Osteocyte (in vitro differentiated cells): Measurements from ENCODE around the gene ZIC1. TPM values are rescaled to one million over a fixed set of nuclear protein-coding genes. Genes with fewer than 3 reads are reported as not detected.

ENCODE experiments used
- DNase-seq: peaks from one replicate; pipeline ENCODE4 v3.0.0; 2021; ENCODE audit warnings: mixed read lengths; ENCODE audit not compliant: unreplicated experiment; ENCODE audit errors: extremely low spot score
- H3K27ac Mint-ChIP-seq: one replicate; pipeline ENCODE4 v1.8.0; 2021; ENCODE audit warnings: mild to moderate bottlenecking, mixed read lengths; ENCODE audit not compliant: unreplicated experiment
- H3K27me3 Mint-ChIP-seq: one replicate; pipeline ENCODE4 v1.8.0; 2021; ENCODE audit warnings: mixed read lengths; ENCODE audit not compliant: unreplicated experiment
- H3K36me3 Mint-ChIP-seq: one replicate; pipeline ENCODE4 v1.8.0; 2021; ENCODE audit warnings: mixed read lengths; ENCODE audit not compliant: unreplicated experiment
- H3K4me1 Mint-ChIP-seq: one replicate; pipeline ENCODE4 v1.8.0; 2021; ENCODE audit warnings: mixed read lengths; ENCODE audit not compliant: unreplicated experiment
- H3K4me3 Mint-ChIP-seq: one replicate; pipeline ENCODE4 v1.8.0; 2021; ENCODE audit warnings: mild to moderate bottlenecking, moderate library complexity, mixed read lengths; ENCODE audit not compliant: unreplicated experiment
- H3K9me3 Mint-ChIP-seq: one replicate; pipeline ENCODE4 v1.8.0; 2021; ENCODE audit warnings: mixed read lengths; ENCODE audit not compliant: unreplicated experiment
- total RNA-seq: library from RNA; stranded (reverse); gene quantifications from 2 replicates; pipeline ENCODE4 v1.2.1, GENCODE V29; 2021
- TF ChIP-seq, protein P1 (sequence below): fragments of 200-600 bp; sonication (generic); IDR thresholded peaks from 2 replicates; pipeline ENCODE4 v1.5.0; 2021; ENCODE audit warnings: antibody characterized with exemption, mild to moderate bottlenecking, moderate library complexity

The ZIC1 gene
- total RNA-seq, 1 donor from 2014 or later: 89.9 TPM

DNA sequence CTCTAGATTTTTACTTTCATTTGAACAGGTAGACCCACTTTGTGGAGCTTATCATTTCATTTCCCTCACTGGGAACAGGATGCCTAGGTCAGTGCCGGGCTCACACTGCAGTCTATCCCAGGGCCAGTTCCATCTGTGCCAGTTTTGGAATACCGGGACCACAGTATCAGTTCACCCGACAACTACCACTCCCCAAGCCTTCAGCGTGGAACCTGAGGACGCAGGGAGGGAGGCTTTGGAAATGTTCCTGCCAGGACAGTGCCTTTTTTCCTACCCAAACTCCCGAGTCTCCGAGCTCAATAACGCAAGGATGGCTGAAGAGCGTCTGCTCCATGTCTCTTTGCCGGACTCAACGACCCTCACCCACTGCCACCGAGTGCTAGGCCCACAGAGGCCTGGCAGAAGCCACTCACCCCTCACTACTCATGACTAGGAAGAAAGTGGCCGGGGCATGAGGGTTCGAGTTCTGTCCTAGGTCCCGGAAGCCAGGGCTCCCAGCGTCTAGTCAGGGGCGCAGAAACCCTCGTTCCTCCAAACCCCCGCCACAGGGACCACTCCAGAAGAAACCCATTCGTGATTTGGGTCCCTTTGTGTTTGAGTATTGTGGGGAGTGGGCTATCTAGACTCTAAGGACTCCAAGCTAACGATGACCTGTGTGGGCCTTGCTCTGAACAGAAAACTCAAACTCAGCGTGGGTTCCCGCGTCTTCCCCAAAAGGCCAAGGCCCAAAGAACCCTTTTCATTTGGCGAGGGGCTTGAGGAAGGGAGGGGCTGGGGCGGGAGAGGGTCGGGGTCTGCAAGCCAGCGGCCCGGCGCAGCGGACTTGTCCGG, 11.4 kb downstream of the ZIC1 start:
- Mint-ChIP-seq H3K4me3 (no peak overlapping the region), H3K4me1 (peaks cover 39% of the 10 kb centered on the region), H3K27me3 (no peaks in the 10 kb centered on the region), H3K9me3 (no peaks in the 10 kb centered on the region), H3K36me3 (peaks cover 11% of the 10 kb centered on the region), H3K27ac (no peak overlapping the region)
- TF ChIP-seq, protein P1, sequence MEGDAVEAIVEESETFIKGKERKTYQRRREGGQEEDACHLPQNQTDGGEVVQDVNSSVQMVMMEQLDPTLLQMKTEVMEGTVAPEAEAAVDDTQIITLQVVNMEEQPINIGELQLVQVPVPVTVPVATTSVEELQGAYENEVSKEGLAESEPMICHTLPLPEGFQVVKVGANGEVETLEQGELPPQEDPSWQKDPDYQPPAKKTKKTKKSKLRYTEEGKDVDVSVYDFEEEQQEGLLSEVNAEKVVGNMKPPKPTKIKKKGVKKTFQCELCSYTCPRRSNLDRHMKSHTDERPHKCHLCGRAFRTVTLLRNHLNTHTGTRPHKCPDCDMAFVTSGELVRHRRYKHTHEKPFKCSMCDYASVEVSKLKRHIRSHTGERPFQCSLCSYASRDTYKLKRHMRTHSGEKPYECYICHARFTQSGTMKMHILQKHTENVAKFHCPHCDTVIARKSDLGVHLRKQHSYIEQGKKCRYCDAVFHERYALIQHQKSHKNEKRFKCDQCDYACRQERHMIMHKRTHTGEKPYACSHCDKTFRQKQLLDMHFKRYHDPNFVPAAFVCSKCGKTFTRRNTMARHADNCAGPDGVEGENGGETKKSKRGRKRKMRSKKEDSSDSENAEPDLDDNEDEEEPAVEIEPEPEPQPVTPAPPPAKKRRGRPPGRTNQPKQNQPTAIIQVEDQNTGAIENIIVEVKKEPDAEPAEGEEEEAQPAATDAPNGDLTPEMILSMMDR: no peak
- no peak for DNase-seq

DNA sequence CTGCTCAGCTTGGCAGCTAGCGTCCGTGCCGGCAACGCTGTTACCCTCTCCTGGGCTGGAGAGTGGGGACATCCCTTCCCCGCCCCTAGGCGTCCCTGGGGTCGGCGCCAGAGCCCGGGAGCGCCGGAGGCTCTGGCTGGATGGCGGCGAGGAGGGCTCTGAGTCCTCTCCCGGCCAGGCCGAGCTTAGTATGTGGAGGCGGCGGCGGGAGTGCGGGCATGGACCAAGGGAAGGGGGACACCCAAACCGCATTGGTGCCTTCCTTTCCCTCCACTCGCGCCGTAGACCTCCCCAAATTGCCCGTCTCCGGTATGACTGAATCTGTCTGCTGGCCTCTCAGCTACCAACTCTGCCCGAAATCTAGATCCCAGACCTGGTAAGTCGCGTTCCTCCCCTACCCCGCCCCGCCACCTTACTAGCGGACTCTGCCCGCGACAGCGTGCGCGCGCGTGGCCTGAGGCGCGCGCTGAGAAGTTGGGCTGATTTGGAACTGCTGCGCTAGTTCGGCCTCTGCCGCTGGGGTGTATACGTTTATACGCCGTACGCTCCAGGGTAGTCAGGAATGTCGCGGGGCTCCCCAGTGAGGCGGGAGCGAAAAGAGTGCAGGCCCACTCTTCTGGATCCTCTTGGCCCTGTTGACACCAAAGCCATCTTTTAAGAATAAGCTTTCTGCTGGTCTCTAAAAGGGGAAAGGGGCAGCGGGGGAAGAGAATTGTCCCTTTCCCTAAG, 12.2 kb downstream of the ZIC1 start:
- no peaks in the 10 kb centered on the region for H3K27me3 Mint-ChIP-seq
- peak overlapping the region; percentile 68 for H3K4me3 Mint-ChIP-seq
- peaks cover 32% of the 10 kb centered on the region for H3K4me1 Mint-ChIP-seq
- H3K9me3 Mint-ChIP-seq: no peaks in the 10 kb centered on the region
- no peak for DNase-seq
- peak overlapping the region; percentile 23 for H3K27ac Mint-ChIP-seq
- TF ChIP-seq, protein P1: no peak
- peaks cover 8% of the 10 kb centered on the region for H3K36me3 Mint-ChIP-seq

DNA sequence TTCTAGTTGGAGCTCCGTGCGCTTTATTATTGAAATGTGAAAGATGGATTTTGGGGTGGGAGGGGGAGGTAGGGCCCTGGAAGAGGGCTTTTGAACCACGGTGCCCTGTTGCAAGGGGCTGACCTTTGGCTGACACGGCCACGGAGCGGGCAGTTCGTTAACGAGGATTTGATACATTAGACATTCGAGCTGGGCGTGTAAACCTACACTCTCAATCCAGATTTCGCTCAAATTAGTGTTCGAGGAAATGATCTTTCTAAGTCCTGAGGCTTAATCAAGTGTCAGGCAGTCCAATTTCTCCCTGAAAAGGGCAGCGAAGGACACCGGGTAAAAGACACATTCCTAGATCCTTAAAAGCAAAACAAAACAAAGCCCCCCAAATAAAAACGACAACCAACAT, 13.0 kb downstream of the ZIC1 start:
- peaks cover 7% of the 10 kb centered on the region for H3K36me3 Mint-ChIP-seq
- H3K4me3 Mint-ChIP-seq: no peak overlapping the region
- TF ChIP-seq, protein P1: no peak
- no peak overlapping the region for H3K27ac Mint-ChIP-seq
- no peaks in the 10 kb centered on the region for H3K27me3 Mint-ChIP-seq
- DNase-seq: no peak
- H3K4me1 Mint-ChIP-seq: peaks cover 31% of the 10 kb centered on the region
- no peaks in the 10 kb centered on the region for H3K9me3 Mint-ChIP-seq

DNA sequence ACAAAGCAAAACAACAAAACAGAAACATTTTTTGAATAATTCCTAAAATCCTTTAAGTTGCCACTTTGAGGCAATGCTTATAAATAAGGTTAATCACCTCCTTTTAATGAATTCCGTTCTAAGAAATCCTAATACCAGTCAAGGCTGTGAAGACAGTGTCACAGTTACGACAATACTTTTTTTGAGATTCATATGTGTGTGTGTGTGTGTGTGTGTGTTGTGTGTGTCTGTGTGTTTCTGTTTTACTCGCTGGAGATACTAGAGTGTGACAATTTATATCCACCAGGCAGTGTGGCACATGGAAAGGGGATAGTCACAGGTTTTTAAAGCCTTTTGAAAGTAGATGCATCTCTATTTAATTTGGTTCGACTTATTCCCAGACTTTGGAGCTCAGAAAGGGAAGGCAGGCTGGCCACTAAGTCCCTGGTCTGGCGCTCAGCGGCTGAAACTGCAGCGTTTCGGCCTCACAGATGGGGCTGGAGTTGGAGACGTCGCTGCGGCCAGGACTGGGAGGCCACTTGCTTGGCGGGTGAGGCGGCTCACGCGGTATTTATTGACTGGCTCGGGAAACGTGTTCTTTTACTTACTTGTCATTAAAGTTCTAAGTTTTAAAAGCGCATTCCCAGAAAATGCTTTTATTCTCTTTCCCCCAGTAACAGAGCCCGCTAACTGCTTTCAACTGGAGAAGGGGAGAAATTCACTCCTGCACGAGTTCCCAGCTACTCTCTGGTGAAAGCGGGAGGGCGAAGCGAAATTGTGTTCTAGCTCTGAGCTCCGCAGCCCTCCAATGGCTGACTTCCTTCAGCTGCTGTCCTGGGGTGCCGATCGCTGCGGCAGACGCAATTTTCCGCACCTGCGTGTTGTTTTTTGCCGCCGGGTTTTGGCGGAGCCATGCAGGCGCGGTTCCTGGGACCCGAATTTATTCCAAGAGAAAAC, 13.7 kb downstream of the ZIC1 start:
- Mint-ChIP-seq H3K36me3 (peaks cover 5% of the 10 kb centered on the region), H3K9me3 (no peaks in the 10 kb centered on the region), H3K27ac (peak overlapping the region; percentile 47), H3K27me3 (no peaks in the 10 kb centered on the region), H3K4me3 (peak overlapping the region; percentile 67), H3K4me1 (peaks cover 26% of the 10 kb centered on the region)
- no peak for DNase-seq
- TF ChIP-seq, protein P1: no peak
